OCI-LY1 (cell line): ENCODE measurements around the gene PSMA3.

Experiments
- CTCF ChIP-seq: fragments of 200-600 bp; sonication (generic), shearing (Covaris generic); IDR thresholded peaks from 2 replicates; pipeline ENCODE4 v1.5.1; 2017; ENCODE audit warnings: mild to moderate bottlenecking, antibody characterized with exemption, low read length, moderate library complexity, mixed read lengths
- EZH2 ChIP-seq: fragments of 200-600 bp; sonication (generic), shearing (Covaris generic); IDR thresholded peaks from 2 replicates; pipeline ENCODE4 v1.8.0; 2017; ENCODE audit warnings: borderline replicate concordance, mixed run types, mild to moderate bottlenecking, antibody characterized with exemption, low read length, moderate library complexity, mixed read lengths

GRCh38 chr14:58282925-58283593, 38.4 kb downstream of the PSMA3 start:
- TF ChIP-seq CTCF (no peak), EZH2 (no peak)
